Suprapubic skin (tissue), 4 donors: ENCODE results near the gene ABHD17B. TPM values are rescaled to one million over a fixed set of nuclear protein-coding genes. Genes with fewer than 3 reads are reported as not detected.

Experiments
- DNase-seq, 2 donors: peaks; one replicate each; pipeline ENCODE4 v3.0.0-alpha.2; 2019; ENCODE audit warnings: low spot score in 2 of 2
- H3K27ac ChIP-seq: fragments of 200-600 bp; sonication (generic); one replicate; pipeline ENCODE4 v1.5.1; 2019
- H3K27me3 ChIP-seq: fragments of 200-600 bp; sonication (generic); one replicate; pipeline ENCODE4 v1.5.1; 2019
- H3K36me3 ChIP-seq: fragments of 200-600 bp; sonication (generic); one replicate; pipeline ENCODE4 v1.5.1; 2019
- H3K4me1 ChIP-seq: fragments of 200-600 bp; sonication (generic); one replicate; pipeline ENCODE4 v1.5.1; 2019
- H3K4me3 ChIP-seq: fragments of 200-600 bp; sonication (generic); one replicate; pipeline ENCODE4 v1.5.1; 2019; ENCODE audit warnings: mild to moderate bottlenecking
- H3K9me3 ChIP-seq: fragments of 200-600 bp; sonication (generic); one replicate; pipeline ENCODE4 v1.5.1; 2019
- CTCF ChIP-seq, 2 donors: fragments of 200-600 bp in 1 of 2; fragments of 450-650 bp in 1 of 2; sonication (generic) in 1 of 2; IDR thresholded peaks; one replicate each; pipeline ENCODE4 v1.5.1; 2016 to 2019; ENCODE audit warnings: antibody characterized with exemption in 2 of 2, mild to moderate bottlenecking in 1 of 2, moderate library complexity in 1 of 2
- EP300 ChIP-seq: sonication (generic); formaldehyde crosslinking; IDR thresholded peaks from one replicate; pipeline ENCODE4 v1.6.1; 2017; ENCODE audit warnings: antibody characterized with exemption
- POLR2A ChIP-seq, 2 donors: fragments of 450-650 bp; IDR thresholded peaks; one replicate each; pipeline ENCODE4 v1.6.1; 2017; ENCODE audit warnings: antibody characterized with exemption in 2 of 2, mild to moderate bottlenecking in 2 of 2, moderate library complexity in 2 of 2
- POLR2AphosphoS5 ChIP-seq, 3 donors: sonication (generic); formaldehyde crosslinking; IDR thresholded peaks; one replicate each; pipeline ENCODE4 v1.6.1; 2017; ENCODE audit warnings: antibody characterized with exemption in 3 of 3
- WGBS: methylation state at CpG from one replicate; pipeline ENCODE4 v1.1.5; 2018; 5-methylcytosine and 5-hydroxymethylcytosine counted together
- total RNA-seq, 4 donors: library from RNA; depleted of rRNA; stranded (reverse); fragments of >200 nt; gene quantifications; one replicate each; pipeline ENCODE4 v1.1.0, GENCODE V29; 2016

ABHD17B gene
- total RNA-seq, 4 donors from 2014 or later: 22.4 to 40.7 (median 33.2) TPM

DNA sequence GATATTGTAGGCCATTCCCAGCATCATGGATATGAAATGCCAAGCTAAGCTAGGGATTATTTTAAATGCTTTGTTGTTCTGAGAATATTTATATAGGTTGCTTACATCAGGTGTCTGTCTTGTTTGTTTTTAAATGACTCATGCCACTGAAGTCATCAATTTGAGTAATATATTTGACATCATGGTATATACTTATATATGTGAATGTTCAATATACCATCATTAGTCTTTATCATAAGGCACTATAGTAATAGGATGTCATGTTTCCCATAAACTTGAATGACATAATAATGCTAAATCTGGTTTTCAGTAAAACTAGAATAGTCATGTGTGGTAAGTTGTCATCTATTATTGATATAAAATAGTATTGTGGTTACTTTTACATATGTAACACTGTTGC, 13.6 kb upstream of the ABHD17B start:
- TF ChIP-seq POLR2AphosphoS5 (IDR thresholded peaks at IDR 0.05): no peak
- TF ChIP-seq CTCF (IDR thresholded peaks at IDR 0.05): no peak
- no peak for TF ChIP-seq POLR2A (IDR thresholded peaks at IDR 0.05)
- TF ChIP-seq EP300: no peak
- H3K9me3 ChIP-seq: no peaks in the 10 kb centered on the region
- no peak overlapping the region for H3K27ac ChIP-seq
- DNase-seq: no peak
- no peaks in the 10 kb centered on the region for H3K36me3 ChIP-seq
- no peaks in the 10 kb centered on the region for H3K27me3 ChIP-seq
- H3K4me1 ChIP-seq: peaks cover 21% of the 10 kb centered on the region
- H3K4me3 ChIP-seq: no peak overlapping the region

DNA sequence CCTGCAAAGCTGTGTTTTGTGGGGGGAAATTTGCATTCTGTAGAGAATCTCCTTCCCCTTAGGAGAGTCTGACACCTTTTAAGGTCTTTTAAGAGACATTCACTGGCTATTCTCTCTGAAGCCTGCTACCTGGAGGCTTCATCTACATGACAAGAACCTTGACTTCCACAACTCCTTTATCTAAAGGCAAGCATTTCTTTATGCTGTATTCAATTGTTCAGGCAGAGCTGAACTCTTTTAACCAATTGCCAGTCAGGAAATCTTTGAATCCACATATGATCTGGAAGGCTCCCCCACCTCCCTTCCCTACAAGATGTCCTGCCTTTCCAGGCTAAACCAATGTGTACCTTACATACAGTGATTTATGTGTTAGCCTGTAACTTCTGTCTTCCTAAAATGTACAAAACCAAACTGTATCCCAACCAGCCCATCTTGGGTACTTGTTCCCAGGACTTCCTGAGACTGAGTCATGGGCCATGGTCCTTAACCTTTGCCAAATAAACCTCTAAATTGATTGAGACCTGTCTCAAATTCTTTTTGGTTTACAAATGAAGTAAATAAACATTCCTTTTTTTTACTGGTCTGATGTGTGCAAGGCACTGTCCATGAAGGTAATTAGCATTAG, 10.3 kb upstream of the ABHD17B start:
- no peak overlapping the region for H3K27ac ChIP-seq
- TF ChIP-seq CTCF (IDR thresholded peaks at IDR 0.05) (no peak), POLR2A (IDR thresholded peaks at IDR 0.05) (no peak), EP300 (no peak), POLR2AphosphoS5 (IDR thresholded peaks at IDR 0.05) (no peak)
- H3K4me3 ChIP-seq: no peak overlapping the region

DNA sequence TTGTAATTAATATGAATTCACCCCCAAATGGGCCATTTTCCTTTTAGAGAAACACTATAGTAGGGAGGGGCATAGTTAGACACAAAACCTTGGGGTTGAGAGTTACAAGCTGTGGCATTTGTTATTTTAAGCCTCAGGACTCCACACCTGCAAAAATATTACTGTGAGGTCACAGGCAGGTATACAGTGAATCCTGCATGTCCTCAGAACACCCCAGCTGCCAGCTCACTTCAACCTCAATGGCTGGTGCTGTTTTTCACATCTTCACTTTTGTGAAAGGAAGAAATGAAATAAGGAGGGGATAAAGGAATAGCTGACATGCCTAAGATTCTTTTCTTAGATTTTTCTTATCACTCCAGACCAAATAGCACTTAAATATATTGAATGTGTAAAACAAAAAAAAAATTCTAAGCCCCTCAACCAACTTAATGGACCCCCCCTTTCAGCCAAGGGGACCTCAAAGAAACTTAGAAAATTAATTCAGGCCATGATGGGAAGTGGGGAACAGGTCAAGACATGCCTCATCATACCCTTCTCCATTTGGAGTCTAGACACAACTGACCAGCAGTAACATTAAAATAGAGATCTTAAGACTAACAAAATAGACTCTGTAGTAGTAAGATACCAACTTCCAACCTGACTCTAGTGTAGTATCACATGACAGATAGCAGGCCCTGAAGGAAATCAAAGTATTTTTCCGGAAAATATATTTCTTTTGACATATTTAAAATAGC, 9.6 kb upstream of the ABHD17B start:
- no peak for DNase-seq
- H3K27me3 ChIP-seq: no peaks in the 10 kb centered on the region
- H3K4me1 ChIP-seq: peaks cover 14% of the 10 kb centered on the region
- H3K36me3 ChIP-seq: no peaks in the 10 kb centered on the region
- WGBS: 94% methylated on average over 1 of the region's 1 CpG
- TF ChIP-seq POLR2AphosphoS5 (IDR thresholded peaks at IDR 0.05) (no peak), CTCF (IDR thresholded peaks at IDR 0.05) (no peak), EP300 (no peak), POLR2A (IDR thresholded peaks at IDR 0.05) (no peak)
- no peak overlapping the region for H3K4me3 ChIP-seq
- H3K27ac ChIP-seq: no peak overlapping the region
- H3K9me3 ChIP-seq: no peaks in the 10 kb centered on the region

More for the DNA sequence above, 10.3 kb upstream of the ABHD17B start:
- DNase-seq: no peak
- peaks cover 15% of the 10 kb centered on the region for H3K4me1 ChIP-seq
- H3K27me3 ChIP-seq: no peaks in the 10 kb centered on the region
- no peaks in the 10 kb centered on the region for H3K9me3 ChIP-seq
- H3K36me3 ChIP-seq: no peaks in the 10 kb centered on the region

- TF ChIP-seq EP300 (no peak), POLR2AphosphoS5 (IDR thresholded peaks at IDR 0.05) (no peak), CTCF (IDR thresholded peaks at IDR 0.05) (no peak), POLR2A (IDR thresholded peaks at IDR 0.05) (no peak)
- H3K4me3 ChIP-seq: no peak overlapping the region
- no peaks in the 10 kb centered on the region for H3K27me3 ChIP-seq
- peaks cover 13% of the 10 kb centered on the region for H3K4me1 ChIP-seq
- WGBS: 84% methylated on average over 5 of the region's 5 CpGs
- no peaks in the 10 kb centered on the region for H3K36me3 ChIP-seq
- H3K9me3 ChIP-seq: no peaks in the 10 kb centered on the region
- DNase-seq: no peak
- no peak overlapping the region for H3K27ac ChIP-seq
Observed at GRCh38 chr9:71918419-71918818, 7.4 kb upstream of the ABHD17B start.

- Histone ChIP-seq H3K36me3 (no peaks in the 10 kb centered on the region), H3K27me3 (no peaks in the 10 kb centered on the region), H3K4me1 (peaks cover 28% of the 10 kb centered on the region), H3K4me3 (no peak overlapping the region), H3K9me3 (no peaks in the 10 kb centered on the region), H3K27ac (no peak overlapping the region)
- no peak for TF ChIP-seq EP300
- TF ChIP-seq POLR2AphosphoS5 (IDR thresholded peaks at IDR 0.05): no peak
- no peak for TF ChIP-seq CTCF (IDR thresholded peaks at IDR 0.05)
- TF ChIP-seq POLR2A (IDR thresholded peaks at IDR 0.05): no peak
- DNase-seq: no peak
Observed at GRCh38 chr9:71916834-71917534, 6.0 kb upstream of the ABHD17B start.
